Dendritic cell treated with granulocyte-macrophage colony-stimulating factor and Interleukin-4, amounts not matched to agents 40 ng/mL and 50 ng/mL, for 4 days (primary cell): ENCODE data around the gene COPS6.
A peak's percentile ranks its signal among the peaks of the same experiment; 100 is the strongest.

Experiments used
- H3K27ac Mint-ChIP-seq: one replicate; pipeline ENCODE4 v1.8.0; 2022; ENCODE audit warnings: mild to moderate bottlenecking, mixed read lengths
- H3K27me3 Mint-ChIP-seq: one replicate; pipeline ENCODE4 v1.8.0; 2022; ENCODE audit warnings: mild to moderate bottlenecking, mixed read lengths
- H3K36me3 Mint-ChIP-seq: one replicate; pipeline ENCODE4 v1.8.0; 2022; ENCODE audit warnings: low read depth, mixed read lengths
- H3K4me1 Mint-ChIP-seq: one replicate; pipeline ENCODE4 v1.8.0; 2022; ENCODE audit warnings: low read depth, mixed read lengths
- H3K4me3 Mint-ChIP-seq: one replicate; pipeline ENCODE4 v1.8.0; 2022; ENCODE audit warnings: mild to moderate bottlenecking, moderate library complexity, mixed read lengths
- H3K9me3 Mint-ChIP-seq: one replicate; pipeline ENCODE4 v1.8.0; 2022; ENCODE audit warnings: mixed read lengths
- intact Hi-C: fragments of 100-400 bp; cut with micrococcal nuclease; formaldehyde crosslinking; loops from one replicate; pipeline ENCODE4 v1.15.0; 2022

Gene COPS6

GRCh38 chr7:100088621-100089457 is at the start of gene COPS6:
Gene COPS6, plus strand, starts transcription at chr7:100088969. Its CDS starts 22 bp downstream, at chr7:100088991.
- Mint-ChIP-seq H3K4me3 (peak within 1 kb of the TSS; percentile 93), H3K4me1 (peaks cover 34% of the 10 kb centered on the region), H3K36me3 (peaks cover 53% of the 10 kb centered on the region), H3K27me3 (peaks cover 1% of the 10 kb centered on the region), H3K27ac (peak within 1 kb of the TSS; percentile 87), H3K9me3 (no peaks in the 10 kb centered on the region)
- intact Hi-C loops, result loop anchor here (10.0 kb wide), 2 partner anchors 74 to 534 kb away; partner anchors contain the start of genes FAM200A, ZKSCAN1 and ZNF655

GRCh38 chr7:100040575-100040974 is 48.2 kb upstream of the COPS6 start:
- H3K4me3 Mint-ChIP-seq, result no peak overlapping the region
- peaks cover 17% of the 10 kb centered on the region for H3K4me1 Mint-ChIP-seq
- no peak overlapping the region for H3K27ac Mint-ChIP-seq
- no peaks in the 10 kb centered on the region for H3K27me3 Mint-ChIP-seq
- H3K9me3 Mint-ChIP-seq, result no peaks in the 10 kb centered on the region
- intact Hi-C loops, result no loop called here
- peaks cover 33% of the 10 kb centered on the region for H3K36me3 Mint-ChIP-seq

GRCh38 chr7:100044718-100045117 is 44.1 kb upstream of the COPS6 start:
- Mint-ChIP-seq H3K9me3 (no peaks in the 10 kb centered on the region), H3K27me3 (no peaks in the 10 kb centered on the region), H3K27ac (no peak overlapping the region), H3K4me3 (no peak overlapping the region), H3K4me1 (peaks cover 17% of the 10 kb centered on the region), H3K36me3 (peaks cover 4% of the 10 kb centered on the region)
- intact Hi-C loops, result no loop called here

- Mint-ChIP-seq H3K4me3 (no peak overlapping the region), H3K27ac (no peak overlapping the region), H3K4me1 (peaks cover 25% of the 10 kb centered on the region), H3K9me3 (no peaks in the 10 kb centered on the region), H3K27me3 (no peaks in the 10 kb centered on the region), H3K36me3 (peaks cover 14% of the 10 kb centered on the region)
- intact Hi-C loops, result loop anchor here (1.0 kb wide), 1 partner anchor 33 kb away; the partner anchor contains the start of gene ZKSCAN1
Observed at GRCh38 chr7:100048680-100049079, 40.1 kb upstream of the COPS6 start.

GRCh38 chr7:100049441-100050291 is 39.1 kb upstream of the COPS6 start, which contains the start of gene ZSCAN21:
Gene ZSCAN21, plus strand, starts transcription at chr7:100049774. Its CDS starts 7,233 bp downstream, at chr7:100057007.
- Mint-ChIP-seq H3K4me3 (peak within 1 kb of the TSS; percentile 86), H3K27ac (peak within 1 kb of the TSS; percentile 97), H3K36me3 (peaks cover 14% of the 10 kb centered on the region), H3K27me3 (no peaks in the 10 kb centered on the region), H3K9me3 (no peaks in the 10 kb centered on the region), H3K4me1 (peaks cover 17% of the 10 kb centered on the region)
- intact Hi-C loops, result loop anchor here (1.0 to 10.0 kb wide), 2 partner anchors 34 to 135 kb away; partner anchors contain the start of genes TRIM4 and ZKSCAN1

GRCh38 chr7:100051611-100052010 is 37.2 kb upstream of the COPS6 start:
- peaks cover 14% of the 10 kb centered on the region for H3K4me1 Mint-ChIP-seq
- intact Hi-C loops, result loop anchor here (10.0 kb wide), 1 partner anchor 137 kb away; the partner anchor contains the start of gene TRIM4
- peaks cover 15% of the 10 kb centered on the region for H3K36me3 Mint-ChIP-seq
- H3K9me3 Mint-ChIP-seq, result no peaks in the 10 kb centered on the region
- H3K27ac Mint-ChIP-seq, result no peak overlapping the region
- H3K27me3 Mint-ChIP-seq, result no peaks in the 10 kb centered on the region
- H3K4me3 Mint-ChIP-seq, result no peak overlapping the region

- H3K4me1 Mint-ChIP-seq, result peaks cover 14% of the 10 kb centered on the region
- no peak overlapping the region for H3K27ac Mint-ChIP-seq
- H3K9me3 Mint-ChIP-seq, result no peaks in the 10 kb centered on the region
- peaks cover 31% of the 10 kb centered on the region for H3K36me3 Mint-ChIP-seq
- no peak overlapping the region for H3K4me3 Mint-ChIP-seq
- no peaks in the 10 kb centered on the region for H3K27me3 Mint-ChIP-seq
- intact Hi-C loops, result loop anchor here (10.0 kb wide), 1 partner anchor 138 kb away; the partner anchor contains the start of gene TRIM4
Observed at GRCh38 chr7:100053215-100053614, 35.6 kb upstream of the COPS6 start.

GRCh38 chr7:100057006-100057405 is 31.8 kb upstream of the COPS6 start:
- intact Hi-C loops, result loop anchor here (10.0 kb wide), 1 partner anchor 142 kb away; the partner anchor contains the start of gene TRIM4
- no peak overlapping the region for H3K4me3 Mint-ChIP-seq
- no peaks in the 10 kb centered on the region for H3K4me1 Mint-ChIP-seq
- no peaks in the 10 kb centered on the region for H3K27me3 Mint-ChIP-seq
- H3K9me3 Mint-ChIP-seq, result no peaks in the 10 kb centered on the region
- peaks cover 58% of the 10 kb centered on the region for H3K36me3 Mint-ChIP-seq
- H3K27ac Mint-ChIP-seq, result no peak overlapping the region

- no peaks in the 10 kb centered on the region for H3K4me1 Mint-ChIP-seq
- H3K27ac Mint-ChIP-seq, result no peak overlapping the region
- H3K27me3 Mint-ChIP-seq, result no peaks in the 10 kb centered on the region
- H3K36me3 Mint-ChIP-seq, result peaks cover 75% of the 10 kb centered on the region
- no peaks in the 10 kb centered on the region for H3K9me3 Mint-ChIP-seq
- H3K4me3 Mint-ChIP-seq, result no peak overlapping the region
- intact Hi-C loops, result loop anchor here (10.0 kb wide), 1 partner anchor 144 kb away; the partner anchor contains the start of gene TRIM4
Observed at GRCh38 chr7:100059251-100059739, 29.5 kb upstream of the COPS6 start.

GRCh38 chr7:100061518-100062193 is 27.1 kb upstream of the COPS6 start:
- intact Hi-C loops, result no loop called here
- Mint-ChIP-seq H3K36me3 (peaks cover 84% of the 10 kb centered on the region), H3K27me3 (no peaks in the 10 kb centered on the region), H3K27ac (no peak overlapping the region), H3K9me3 (no peaks in the 10 kb centered on the region), H3K4me3 (no peak overlapping the region), H3K4me1 (no peaks in the 10 kb centered on the region)

GRCh38 chr7:100063376-100063775 is 25.4 kb upstream of the COPS6 start:
- intact Hi-C loops, result no loop called here
- peaks cover 83% of the 10 kb centered on the region for H3K36me3 Mint-ChIP-seq
- no peaks in the 10 kb centered on the region for H3K27me3 Mint-ChIP-seq
- no peaks in the 10 kb centered on the region for H3K4me1 Mint-ChIP-seq
- no peak overlapping the region for H3K4me3 Mint-ChIP-seq
- H3K9me3 Mint-ChIP-seq, result no peaks in the 10 kb centered on the region
- no peak overlapping the region for H3K27ac Mint-ChIP-seq

- Mint-ChIP-seq H3K36me3 (peaks cover 77% of the 10 kb centered on the region), H3K27me3 (no peaks in the 10 kb centered on the region), H3K27ac (no peak overlapping the region), H3K4me1 (no peaks in the 10 kb centered on the region), H3K9me3 (no peaks in the 10 kb centered on the region), H3K4me3 (no peak overlapping the region)
- intact Hi-C loops, result no loop called here
Observed at GRCh38 chr7:100064162-100064561, 24.6 kb upstream of the COPS6 start.
